ENCODE results near the gene FOXN4. TPM values are rescaled to one million over a fixed set of nuclear protein-coding genes. Genes with fewer than 3 reads are reported as not detected.

Gene FOXN4
- total and polyA plus RNA-seq, 4 donors, result 0.04 to 0.26 (median 0.15) TPM

- Histone ChIP-seq H3K27me3 (ENCODE audit: control insufficient read depth in 3 of 3, insufficient read depth in 3 of 3, low read length in 2 of 3) (peaks cover 0 to 3% (median 0%) of the 10 kb centered on the region in 3 donors), H3K4me3 (no peak overlapping the region), H3K27ac (ENCODE audit: low read depth in 1 of 2, low read length in 1 of 2) (no peak overlapping the region), H3K9ac (ENCODE audit: insufficient read depth in 1 of 2, low read length in 2 of 2) (no peak overlapping the region), H3K4me1 (ENCODE audit: control insufficient read depth in 5 of 5, insufficient read depth in 5 of 5, low read length in 5 of 5) (peaks cover 0 to 15% (median 0%) of the 10 kb centered on the region in 5 donors), H3K9me3 (ENCODE audit: control insufficient read depth in 4 of 4, insufficient read depth in 3 of 4, low read length in 3 of 4) (peaks cover 0 to 2% (median 0%) of the 10 kb centered on the region in 4 donors), H3K36me3 (ENCODE audit: control insufficient read depth in 4 of 4, insufficient read depth in 4 of 4, low read length in 4 of 4) (no peaks in the 10 kb centered on the region)
- WGBS, 2 donors, result 52 to 74% methylated on average over 7 of the region's 7 CpGs
- ATAC-seq (ENCODE audit: insufficient read depth, low FRiP score) (no peak), DNase-seq (peak; percentile 16 to 60 (median 52))
- TF ChIP-seq, protein P1, sequence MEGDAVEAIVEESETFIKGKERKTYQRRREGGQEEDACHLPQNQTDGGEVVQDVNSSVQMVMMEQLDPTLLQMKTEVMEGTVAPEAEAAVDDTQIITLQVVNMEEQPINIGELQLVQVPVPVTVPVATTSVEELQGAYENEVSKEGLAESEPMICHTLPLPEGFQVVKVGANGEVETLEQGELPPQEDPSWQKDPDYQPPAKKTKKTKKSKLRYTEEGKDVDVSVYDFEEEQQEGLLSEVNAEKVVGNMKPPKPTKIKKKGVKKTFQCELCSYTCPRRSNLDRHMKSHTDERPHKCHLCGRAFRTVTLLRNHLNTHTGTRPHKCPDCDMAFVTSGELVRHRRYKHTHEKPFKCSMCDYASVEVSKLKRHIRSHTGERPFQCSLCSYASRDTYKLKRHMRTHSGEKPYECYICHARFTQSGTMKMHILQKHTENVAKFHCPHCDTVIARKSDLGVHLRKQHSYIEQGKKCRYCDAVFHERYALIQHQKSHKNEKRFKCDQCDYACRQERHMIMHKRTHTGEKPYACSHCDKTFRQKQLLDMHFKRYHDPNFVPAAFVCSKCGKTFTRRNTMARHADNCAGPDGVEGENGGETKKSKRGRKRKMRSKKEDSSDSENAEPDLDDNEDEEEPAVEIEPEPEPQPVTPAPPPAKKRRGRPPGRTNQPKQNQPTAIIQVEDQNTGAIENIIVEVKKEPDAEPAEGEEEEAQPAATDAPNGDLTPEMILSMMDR (IDR thresholded peaks at IDR 0.05; ENCODE audit: control extremely low read depth, extremely low read depth), result no peak
Observed at GRCh38 chr12:109331301-109331952, 22.3 kb upstream of the FOXN4 start.

GRCh38 chr12:109330282-109331230, 21.5 kb upstream of the FOXN4 start:
- ATAC-seq (ENCODE audit: insufficient read depth, low FRiP score) (no peak), DNase-seq (no peak)
- H3K36me3 ChIP-seq (ENCODE audit: control insufficient read depth in 4 of 4, insufficient read depth in 4 of 4, low read length in 4 of 4), result no peaks in the 10 kb centered on the region
- H3K9me3 ChIP-seq (ENCODE audit: control insufficient read depth in 4 of 4, insufficient read depth in 3 of 4, low read length in 3 of 4), result peaks cover 0 to 2% (median 0%) of the 10 kb centered on the region in 4 donors
- H3K9ac ChIP-seq (ENCODE audit: insufficient read depth in 1 of 2, low read length in 2 of 2), result no peak overlapping the region
- no peak overlapping the region for H3K27ac ChIP-seq (ENCODE audit: low read depth in 1 of 2, low read length in 1 of 2)
- TF ChIP-seq, protein P1 (IDR thresholded peaks at IDR 0.05; ENCODE audit: control extremely low read depth, extremely low read depth), result no peak
- 81 to 85% methylated on average over 16 of the region's 16 CpGs for WGBS, 2 donors
- H3K27me3 ChIP-seq (ENCODE audit: control insufficient read depth in 3 of 3, insufficient read depth in 3 of 3, low read length in 2 of 3), result peaks cover 0 to 3% (median 3%) of the 10 kb centered on the region in 3 donors
- peaks cover 0 to 15% (median 0%) of the 10 kb centered on the region in 5 donors for H3K4me1 ChIP-seq (ENCODE audit: control insufficient read depth in 5 of 5, insufficient read depth in 5 of 5, low read length in 5 of 5)
- no peak overlapping the region for H3K4me3 ChIP-seq

DNA sequence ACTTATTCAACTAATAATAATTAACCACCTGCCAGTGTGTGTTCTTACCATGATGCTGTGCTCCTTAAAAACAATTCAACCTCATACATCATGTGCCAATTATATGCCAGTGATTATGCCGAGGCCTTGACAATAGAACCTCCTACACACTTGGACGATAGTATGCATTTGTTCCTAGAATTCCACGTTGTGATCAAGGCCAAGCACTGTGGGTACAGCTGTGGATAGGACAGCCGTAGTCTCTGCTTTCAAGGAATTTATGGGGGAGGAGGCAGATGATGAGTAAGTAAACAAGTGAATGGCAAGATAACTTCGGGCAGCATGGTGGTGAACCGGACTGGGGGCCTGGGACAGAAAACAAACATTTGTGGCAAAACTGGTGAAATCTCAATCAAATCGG, 20.6 kb upstream of the FOXN4 start:
- DNase-seq (no peak), ATAC-seq (ENCODE audit: insufficient read depth, low FRiP score) (no peak)
- H3K9ac ChIP-seq (ENCODE audit: insufficient read depth in 1 of 2, low read length in 2 of 2), result no peak overlapping the region
- 54 to 71% methylated on average over 7 of the region's 7 CpGs for WGBS, 2 donors
- peaks cover 0 to 2% (median 0%) of the 10 kb centered on the region in 4 donors for H3K9me3 ChIP-seq (ENCODE audit: control insufficient read depth in 4 of 4, insufficient read depth in 3 of 4, low read length in 3 of 4)
- H3K27me3 ChIP-seq (ENCODE audit: control insufficient read depth in 3 of 3, insufficient read depth in 3 of 3, low read length in 2 of 3), result peaks cover 0 to 3% (median 3%) of the 10 kb centered on the region in 3 donors
- peaks cover 0 to 15% (median 0%) of the 10 kb centered on the region in 5 donors for H3K4me1 ChIP-seq (ENCODE audit: control insufficient read depth in 5 of 5, insufficient read depth in 5 of 5, low read length in 5 of 5)
- H3K27ac ChIP-seq (ENCODE audit: low read depth in 1 of 2, low read length in 1 of 2), result no peak overlapping the region
- TF ChIP-seq, protein P1 (IDR thresholded peaks at IDR 0.05; ENCODE audit: control extremely low read depth, extremely low read depth), result no peak
- H3K4me3 ChIP-seq, result no peak overlapping the region
- H3K36me3 ChIP-seq (ENCODE audit: control insufficient read depth in 4 of 4, insufficient read depth in 4 of 4, low read length in 4 of 4), result no peaks in the 10 kb centered on the region

All from lung (tissue), 12 donors.